ENCODE results near the gene MATK. TPM values are rescaled to one million over a fixed set of nuclear protein-coding genes. Genes with fewer than 3 reads are reported as not detected.
A peak's percentile ranks its signal among the peaks of the same experiment; 100 is the strongest.

MATK gene, protein sequence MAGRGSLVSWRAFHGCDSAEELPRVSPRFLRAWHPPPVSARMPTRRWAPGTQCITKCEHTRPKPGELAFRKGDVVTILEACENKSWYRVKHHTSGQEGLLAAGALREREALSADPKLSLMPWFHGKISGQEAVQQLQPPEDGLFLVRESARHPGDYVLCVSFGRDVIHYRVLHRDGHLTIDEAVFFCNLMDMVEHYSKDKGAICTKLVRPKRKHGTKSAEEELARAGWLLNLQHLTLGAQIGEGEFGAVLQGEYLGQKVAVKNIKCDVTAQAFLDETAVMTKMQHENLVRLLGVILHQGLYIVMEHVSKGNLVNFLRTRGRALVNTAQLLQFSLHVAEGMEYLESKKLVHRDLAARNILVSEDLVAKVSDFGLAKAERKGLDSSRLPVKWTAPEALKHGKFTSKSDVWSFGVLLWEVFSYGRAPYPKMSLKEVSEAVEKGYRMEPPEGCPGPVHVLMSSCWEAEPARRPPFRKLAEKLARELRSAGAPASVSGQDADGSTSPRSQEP
- polyA plus RNA-seq (2013, experiment 1 of 2; ENCODE audit: insufficient read length), result not detected
- 0.52 TPM for polyA plus RNA-seq (2013, experiment 2 of 2; ENCODE audit: insufficient read length)

DNA sequence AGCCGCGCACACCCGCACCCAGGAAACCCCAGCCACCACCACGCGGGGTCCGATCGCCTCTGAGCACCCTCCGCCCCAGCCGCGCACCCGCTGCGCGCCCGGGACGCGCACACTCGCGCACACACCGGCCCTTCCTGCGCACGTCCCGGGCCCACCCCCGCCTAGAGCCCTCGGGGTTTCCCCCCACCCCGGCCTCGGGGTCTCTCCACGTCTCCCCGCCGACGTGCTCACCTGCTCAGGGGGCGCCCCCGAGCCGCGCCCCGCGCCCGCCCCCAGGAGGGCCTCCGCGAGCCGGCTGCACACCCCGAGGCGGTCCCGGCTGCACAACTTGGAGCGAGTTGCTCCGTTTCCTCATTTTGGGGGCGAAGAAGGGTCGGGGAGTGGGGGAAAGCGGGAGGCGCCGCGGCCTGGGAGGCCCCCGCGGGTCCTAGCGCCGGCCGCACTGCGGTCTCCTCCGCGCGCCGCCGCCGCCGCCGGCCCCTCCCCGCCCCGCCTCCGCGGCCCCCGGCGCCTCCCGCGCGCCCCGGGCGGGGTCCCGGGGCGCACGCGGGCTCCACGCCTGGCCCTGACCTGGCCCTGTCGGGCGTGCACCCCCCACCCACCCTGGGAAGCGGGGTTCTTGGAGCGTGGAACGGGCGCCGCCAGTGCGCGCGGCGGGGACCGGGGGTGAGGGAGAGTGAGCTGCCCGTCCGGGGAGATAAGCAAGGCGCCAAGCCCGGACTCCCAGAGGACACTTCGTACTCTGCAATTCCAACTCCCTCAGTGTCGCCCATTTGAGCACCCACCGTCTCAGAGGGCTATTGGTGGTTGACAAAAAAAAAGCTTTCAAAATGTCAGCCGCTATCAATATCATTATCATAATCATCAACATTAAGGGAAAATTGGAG is at the start of gene MATK:
Gene MATK (minus strand): TSS at position 444 of the 887 bp plus-strand sequence. CDS start 1,246 bp downstream, outside the sequence.
- DNase-seq, result no peak

DNA sequence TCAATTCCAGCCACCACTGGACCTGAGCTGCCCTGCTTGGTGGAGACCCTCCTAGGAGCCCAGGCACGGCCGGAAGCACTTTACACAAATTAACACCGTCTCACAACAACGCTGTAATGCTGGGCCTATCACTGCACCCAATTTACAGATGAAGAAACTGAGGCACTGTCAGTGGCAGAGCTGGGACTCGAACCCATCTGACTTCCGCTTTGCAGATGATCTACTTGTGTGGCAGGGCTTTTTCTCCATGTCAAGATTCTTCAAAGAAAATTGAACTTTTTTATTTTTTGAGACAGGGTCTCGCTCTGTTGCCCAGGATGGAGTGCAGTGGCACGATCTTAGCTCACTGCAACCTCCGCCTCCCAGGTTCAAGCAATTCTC is 48.9 kb upstream of the MATK start:
- DNase-seq, result no peak

DNA sequence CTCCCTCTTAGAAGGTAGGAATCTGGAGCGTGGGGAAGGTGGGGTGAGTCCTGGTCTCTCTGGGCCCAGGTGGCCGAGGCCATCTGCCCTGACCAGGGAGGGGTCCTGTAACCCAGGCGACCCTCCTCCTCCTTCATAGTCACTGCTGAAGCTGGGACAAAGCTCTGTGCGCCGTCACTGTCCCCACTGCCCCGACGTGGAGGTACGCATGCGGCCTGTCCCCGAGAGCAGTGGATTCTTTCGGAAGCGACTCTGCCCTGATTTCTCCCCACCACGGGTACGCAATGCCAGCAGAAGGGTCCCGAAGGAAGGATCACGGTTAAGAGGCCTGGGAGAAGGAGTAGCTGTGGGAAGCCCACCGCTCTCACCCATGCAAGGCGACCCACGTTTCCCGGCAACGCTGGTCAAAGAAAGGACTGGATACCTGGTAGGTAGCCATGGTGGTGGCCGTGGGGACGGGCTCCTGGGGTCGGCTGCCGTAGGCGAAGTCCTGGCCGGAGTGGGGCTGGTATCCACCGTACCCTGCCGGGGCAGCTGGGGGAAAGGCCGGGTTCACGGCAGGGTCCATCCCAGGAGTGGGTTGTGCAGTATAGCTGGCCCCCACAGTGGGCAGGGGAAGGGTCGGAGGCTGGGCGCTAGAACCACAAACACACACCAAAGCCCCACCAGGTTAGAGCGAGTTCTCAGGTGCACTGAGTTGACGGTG is 48.3 kb upstream of the MATK start:
- DNase-seq, result no peak

DNA sequence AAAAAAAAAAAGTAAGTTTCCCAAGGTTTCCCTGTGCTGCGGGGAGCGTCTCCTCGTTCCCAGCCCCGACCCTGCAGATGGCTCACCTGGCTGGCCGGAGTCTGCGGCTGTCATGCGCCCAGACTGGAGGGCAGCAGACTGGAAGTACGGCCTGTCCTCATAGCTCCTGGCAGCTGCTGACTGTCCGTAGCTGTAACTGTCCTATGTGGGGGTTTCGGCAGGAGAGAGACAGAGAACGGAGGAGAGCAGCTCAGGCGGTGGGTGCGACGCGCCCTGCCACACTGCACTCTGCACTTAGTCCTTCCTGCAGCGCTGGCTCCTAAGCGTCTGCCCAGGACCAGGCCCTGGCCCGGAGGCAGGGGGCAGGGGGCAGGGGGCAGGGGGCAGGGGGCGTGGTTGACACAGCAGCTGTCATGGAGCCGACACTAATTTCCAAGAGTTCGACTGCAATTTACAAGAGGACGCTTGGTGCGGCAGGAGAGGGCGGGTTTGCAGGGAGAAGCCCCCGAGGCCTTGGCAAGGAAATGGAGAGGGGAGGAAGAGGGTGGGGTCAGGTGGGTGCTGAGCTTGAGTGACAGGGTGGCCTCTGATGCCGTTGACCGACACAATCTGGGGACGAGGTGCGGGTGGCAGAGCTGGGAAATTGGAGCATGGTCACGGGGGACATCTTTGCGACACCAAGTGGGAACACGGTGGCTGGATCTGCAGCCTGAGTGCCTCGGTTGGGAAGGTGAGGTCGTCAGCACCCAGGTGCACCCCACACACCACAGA is 47.6 kb upstream of the MATK start:
- no peak for DNase-seq

DNA sequence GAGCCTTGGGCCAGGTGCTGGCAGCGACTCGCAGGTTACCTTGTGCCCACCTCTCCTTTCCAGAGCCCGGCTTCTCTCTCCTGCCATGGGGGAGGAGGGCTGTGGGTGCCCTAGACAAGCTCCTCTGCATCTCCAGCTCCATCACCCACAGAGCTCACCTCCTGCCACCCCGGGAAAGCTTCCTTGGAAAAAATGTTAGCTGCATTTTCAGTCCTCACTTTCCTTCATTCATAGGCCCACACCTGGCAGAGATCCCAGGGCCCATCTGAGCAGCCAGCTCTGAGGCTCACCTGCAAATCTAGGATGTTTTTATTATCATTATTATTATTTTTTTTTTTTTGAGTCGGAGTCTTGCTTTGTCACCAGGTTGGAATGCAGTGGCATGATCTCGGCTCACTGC is 45.8 kb upstream of the MATK start:
- no peak for DNase-seq

DNA sequence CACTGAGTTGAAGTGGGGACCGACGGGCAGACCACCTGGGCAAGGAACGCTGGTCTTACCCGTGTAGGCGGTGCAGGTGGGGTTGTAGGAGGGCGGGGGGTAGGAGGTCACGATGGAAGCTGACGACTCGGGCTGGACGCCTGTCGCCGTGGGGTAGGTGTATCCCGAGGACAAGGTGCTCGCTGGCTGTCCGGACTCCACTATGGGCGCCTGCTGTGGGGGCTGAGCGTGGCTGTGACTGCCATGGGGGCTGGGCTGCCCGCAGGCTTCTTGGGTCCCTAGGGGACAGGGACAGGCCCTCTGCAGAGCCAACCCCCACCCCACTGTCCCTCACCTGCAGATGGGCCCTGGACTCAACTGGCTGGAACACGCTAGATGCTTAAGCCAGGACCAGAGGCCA is 45.4 kb upstream of the MATK start:
- DNase-seq, result no peak

DNA sequence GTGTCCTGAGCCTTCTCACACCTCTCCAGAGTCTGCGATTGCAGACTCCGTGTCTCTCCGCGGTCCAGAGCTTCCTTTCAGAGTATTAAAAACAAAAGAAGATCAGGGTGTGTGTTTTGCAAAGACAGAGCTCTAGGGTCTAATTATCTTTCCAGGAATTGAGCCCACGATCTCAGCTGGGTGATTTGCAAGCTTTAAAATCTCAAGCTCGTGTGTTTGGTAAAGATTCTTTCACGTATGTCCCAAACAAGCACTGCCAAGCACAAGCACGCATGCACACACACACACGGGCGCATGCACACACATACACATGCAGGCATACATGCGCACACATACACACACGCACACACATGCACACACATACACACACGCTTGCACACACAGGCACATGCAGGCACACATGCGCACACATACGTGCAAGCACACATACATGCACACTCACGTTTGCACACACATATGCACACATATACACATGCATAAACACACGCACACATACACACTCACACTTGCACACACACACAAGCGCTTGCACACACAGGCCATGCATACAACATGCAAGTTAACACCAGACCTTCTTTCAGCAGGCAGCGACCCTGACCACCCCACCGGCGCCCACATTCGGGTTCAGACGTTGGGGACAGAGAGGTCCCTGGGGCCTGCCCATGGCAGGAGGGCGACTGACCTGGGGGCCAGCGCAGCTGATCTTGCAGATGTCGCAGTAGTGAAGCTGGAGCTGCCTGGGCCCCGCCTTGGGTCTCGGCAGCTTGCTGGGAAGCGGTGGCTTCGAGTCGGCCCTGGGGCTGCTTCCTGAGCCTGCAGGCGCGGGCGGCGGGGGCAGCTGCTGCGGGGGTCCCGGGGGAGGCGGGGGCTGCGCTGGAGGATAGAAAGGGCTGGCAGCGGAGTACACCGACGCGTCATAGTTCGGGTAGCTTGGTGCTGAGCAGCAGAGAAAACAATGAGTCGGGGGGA is 44.7 kb upstream of the MATK start:
- no peak for DNase-seq

DNA sequence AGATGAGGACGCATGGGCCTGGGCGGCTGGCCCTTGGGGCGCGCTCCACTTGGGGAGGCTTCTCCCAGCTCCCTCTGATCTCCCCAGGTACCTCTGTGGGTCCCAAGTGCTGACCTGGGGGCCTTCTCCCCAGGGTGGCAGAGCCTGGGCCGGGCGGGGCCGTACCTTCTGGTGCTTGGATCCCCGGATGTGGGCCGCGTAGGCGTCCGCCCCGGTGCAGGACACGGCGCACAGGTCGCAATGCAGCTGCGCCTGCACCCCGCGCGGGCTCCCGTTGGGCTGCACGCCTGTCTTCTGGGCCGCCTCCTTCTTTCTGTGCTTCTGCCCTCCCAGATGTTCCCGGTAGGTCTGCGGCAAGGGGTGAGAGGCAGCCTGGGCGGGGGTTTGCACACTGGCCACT is 41.1 kb upstream of the MATK start:
- DNase-seq, result no peak

DNA sequence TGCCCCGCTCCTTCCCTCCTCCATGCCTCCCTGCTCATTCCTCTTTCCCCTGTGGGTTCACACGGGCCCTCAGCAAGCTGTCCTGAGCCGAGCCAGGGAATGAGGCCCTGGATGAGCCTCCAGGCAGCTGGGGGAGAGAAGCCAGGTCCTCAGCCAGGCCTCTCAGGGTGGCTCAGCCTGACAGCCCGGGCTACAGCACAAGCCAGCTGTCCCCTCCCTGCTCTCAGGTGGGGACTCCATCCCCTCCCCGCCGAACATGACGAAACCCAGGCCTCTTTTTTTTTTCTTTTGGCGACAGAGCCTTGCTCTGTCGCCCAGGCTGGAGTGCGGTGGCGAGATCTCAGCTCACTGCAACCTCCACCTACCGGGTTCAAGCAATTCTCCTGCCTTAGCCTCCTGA is 40.0 kb upstream of the MATK start:
- DNase-seq, result no peak

DNA sequence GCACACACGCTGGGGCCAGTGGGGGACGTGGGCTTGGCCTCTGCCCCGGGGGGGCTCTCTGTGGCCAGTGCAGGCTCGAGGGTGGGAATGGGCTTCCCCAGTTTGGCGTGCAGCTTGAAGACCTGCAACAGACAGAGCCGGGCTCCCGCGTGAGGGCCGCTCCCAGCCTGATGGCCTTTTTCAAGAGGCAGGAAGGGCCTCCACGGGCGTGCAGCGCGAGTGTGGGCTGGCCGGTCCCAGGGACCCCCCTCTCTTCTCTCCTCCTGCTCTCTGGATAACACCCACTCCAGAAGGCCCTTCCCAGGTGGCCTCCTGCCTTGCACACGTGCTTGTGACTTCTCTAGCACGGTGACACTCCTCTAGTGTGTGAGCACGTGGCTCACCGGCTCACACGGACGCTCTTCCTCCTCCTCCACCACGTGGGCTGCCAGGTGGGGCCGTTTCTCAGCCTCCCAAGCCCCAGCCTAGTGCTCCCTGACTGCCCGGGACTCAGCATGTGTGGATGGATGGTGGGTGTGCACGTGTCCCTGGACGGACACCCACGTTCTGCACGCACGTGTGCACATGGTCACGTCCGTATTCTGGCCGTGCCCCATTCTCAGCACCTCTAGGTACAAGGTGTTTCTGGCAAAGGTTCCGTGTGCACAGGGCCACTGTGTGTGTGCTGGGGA is 39.2 kb upstream of the MATK start:
- no peak for DNase-seq

DNA sequence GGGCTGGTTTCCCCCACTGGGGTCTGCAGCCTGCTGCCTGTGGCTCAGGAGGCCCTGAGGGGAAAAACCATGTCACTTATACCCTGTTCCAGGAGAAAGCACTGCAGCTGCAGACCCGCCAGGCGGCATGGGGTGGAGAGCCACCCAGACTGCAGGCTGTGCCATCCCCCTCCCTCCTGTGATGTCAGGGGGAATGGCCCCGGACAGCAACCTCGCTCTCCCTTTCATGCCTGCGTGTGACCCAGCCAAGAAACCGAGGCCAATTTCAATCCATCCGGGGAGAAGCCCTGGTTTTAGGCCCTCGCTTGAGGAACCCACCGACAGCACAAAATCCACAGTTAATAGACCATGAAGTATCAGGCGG is 37.2 kb upstream of the MATK start:
- no peak for DNase-seq

DNA sequence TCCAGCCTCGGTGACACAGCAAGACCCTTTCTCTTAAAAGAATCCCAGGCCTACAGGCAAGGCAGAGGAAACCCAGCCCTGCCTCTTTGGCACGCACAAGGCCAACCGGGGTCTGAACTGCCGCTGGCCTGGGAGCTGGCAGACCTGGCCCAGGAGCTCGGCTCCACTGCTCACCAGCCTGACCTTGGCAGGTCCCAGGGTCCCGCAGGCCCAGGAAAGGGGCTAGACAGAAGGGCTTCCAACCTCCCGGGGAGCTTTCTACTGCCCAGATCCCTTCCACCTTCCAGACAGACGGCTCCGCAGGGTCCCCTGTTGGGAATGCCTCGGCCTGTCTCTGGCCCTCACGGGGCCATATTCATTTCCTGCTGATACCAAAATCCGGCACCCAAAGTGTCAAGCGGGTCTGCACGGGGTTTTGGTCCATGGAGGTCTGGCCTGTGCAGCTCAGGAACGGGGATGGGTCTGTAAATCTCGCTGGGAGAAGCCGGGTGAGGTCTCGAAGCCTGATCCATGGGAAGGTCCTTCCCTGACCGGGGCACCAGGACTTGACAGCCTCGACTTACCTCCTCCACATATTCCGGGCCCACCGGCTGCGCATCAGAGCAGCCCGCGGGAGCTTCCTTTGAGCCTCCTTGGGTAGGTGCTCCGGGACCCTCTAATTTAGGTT is 36.6 kb upstream of the MATK start:
- no peak for DNase-seq

DNA sequence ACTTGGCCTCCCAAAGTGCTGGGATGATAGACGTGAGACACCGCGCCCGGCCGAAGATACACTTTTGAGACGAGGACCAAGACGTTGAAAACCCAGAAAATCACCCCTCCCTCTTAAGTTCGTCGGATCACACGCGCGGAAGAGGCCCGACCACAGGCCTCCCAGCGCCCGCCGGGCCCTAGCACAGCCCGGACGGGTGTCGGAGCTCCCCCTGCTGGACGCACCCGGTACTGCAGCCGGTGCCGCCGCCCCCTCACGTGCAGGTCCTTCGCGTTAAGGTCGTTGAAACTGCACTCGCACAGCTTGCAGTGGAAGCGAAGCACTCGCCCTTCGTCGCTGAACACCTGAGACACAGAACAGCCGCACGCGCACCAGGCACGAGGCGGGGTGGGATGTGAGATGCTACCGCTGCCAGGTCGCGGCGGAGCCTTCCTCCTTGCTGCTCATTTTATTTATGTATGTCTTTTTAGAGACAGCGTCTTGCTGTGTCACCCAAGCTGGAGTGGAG is 35.7 kb upstream of the MATK start:
- DNase-seq, result peak; percentile 31

DNA sequence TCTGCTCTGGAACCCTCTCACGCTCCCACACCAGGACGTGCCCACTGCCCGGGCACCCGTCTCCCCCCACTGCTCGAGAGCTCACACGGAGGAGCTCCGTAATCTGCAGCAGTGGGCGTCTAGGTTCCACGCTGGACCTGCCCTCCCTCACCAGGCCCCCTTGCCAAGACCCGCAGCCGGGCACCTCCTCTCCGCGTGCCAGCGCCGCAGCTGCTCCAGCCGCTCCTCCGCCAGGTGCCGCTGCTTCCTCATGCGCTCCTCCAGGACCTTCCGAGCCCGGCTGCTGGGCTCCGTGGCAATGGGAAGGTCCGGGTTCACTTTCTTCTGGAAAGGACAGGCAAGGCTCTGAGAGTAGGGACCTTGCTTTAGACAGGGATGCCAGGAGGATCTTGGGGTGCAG is 35.0 kb upstream of the MATK start:
- DNase-seq, result no peak

DNA sequence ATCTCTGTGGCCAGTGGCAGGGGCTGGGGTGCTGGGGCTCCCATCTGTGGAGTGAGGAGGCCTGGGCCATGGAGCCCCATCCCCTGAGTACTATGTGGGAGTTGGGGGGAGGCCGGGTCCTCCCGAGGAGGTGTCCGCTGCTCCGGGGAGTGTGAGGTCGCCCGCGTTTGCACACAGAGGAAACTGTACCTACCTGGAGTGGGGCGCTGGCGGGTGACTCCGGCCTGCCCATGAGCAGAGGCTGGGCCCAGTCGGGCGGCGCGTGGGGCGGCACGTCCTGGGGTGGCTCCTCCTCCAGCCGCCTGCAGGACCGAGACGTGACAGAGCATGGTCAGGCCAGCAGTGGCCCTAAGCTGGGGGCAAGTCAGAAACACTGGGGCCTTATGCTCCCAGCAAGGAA is 33.8 kb upstream of the MATK start:
- no peak for DNase-seq

DNA sequence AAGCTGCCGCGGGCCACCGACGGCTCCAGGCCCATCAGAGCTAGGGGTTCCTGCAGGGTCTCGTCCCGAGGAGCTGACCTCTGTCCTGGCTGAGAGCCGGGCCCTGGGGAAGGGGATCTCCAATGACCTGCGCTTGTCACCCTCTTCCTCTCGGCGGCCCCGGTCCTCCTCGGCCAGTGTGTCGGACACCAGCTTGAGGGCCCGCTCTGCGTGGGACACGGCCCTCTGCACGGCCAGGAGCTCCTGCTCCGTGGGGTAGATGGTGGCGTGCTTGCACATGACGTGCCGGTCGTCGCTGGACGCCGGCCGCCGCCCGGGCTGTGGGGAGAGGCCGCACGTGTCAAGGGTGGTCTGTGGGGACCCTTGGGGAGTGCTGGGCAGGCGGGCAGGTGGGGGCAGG is 32.7 kb upstream of the MATK start:
- no peak for DNase-seq

DNA sequence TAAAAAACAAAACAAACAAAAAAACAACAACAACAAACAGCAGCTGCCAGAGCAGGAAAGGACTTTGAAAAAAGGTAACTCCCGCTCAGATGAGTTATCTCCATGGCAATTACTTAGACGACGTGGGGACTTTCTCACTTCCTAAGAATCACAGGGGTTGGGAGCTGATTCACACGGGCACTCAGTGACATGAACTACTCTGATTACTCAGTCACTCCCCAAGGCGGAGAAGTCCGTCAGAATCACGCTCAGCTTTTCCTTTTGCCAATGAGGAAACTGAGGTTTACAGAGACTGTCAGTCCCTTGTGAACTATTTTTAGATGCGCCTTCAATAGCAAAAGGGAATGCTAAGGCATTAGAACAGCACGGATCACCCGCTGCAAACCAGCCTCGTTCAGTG is 32.3 kb upstream of the MATK start:
- peak; percentile 17 for DNase-seq

DNA sequence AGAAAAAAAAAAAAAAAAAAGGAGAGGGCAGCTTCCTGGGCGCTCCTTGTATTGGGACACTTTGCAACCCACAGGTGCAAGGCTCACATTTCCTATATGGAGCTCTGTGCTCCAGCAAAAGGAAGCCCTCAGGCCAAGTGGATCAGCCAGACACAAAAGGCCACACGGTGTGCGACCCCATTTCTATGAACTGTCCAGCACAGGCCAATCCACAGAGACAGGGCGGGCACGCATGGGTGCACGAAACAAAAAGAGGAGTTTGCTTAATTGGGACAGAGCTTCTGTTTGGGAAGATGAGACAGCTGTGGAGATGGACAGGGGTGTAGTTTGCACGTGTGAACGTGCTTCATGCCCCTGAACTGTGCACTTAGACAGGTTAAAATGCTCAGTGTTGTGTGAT is 31.6 kb upstream of the MATK start:
- no peak for DNase-seq

DNA sequence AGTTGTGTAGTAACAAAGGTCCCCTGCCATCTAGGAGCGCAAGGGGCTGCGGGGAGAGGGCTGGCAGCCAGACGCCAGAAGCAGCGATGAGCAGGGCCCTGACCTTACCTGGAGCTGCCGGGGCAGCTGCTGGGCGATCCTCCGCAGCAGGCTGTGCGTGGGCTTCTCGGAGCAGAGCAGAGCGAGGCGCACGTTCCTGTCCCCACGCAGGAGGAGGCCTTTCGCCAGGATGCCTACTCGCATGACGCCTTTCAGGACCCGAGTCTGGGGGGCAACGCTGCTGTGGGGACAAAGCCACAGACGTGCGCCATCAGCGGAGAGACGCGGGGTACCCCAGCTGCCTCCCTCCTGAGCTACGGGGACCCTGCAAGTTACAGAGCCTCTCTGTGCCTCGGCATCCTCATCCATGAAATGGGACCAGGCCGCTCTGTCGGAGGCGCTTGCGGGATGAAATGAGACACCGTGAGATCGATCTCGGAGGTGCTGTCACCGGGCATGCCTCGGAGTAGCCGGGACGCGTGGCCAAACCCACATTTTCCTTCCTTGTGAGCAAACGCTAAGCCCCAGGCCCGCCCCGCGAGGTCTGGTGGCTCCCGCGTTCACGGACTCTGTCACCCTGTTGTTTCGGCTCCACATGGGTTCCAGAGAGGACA is 30.5 kb upstream of the MATK start:
- DNase-seq, result no peak
